NCI-H2196 (cell line): ENCODE data around the gene NDUFA13.
"Not testable (repeated sequence)": the region's sequence is repeated elsewhere in the genome, so short reads cannot be mapped to it uniquely, and the experiment has no call there.

Experiments used
- DNase-seq: peaks from one replicate; lab custom pipeline; 2025; ENCODE audit not compliant: unreplicated experiment; lab: John Stamatoyannopoulos, UW

The NDUFA13 gene

GRCh38 chr19:19515642-19516519 lies at the start of gene NDUFA13:
TSS of gene NDUFA13 (plus strand) at chr19:19516225. CDS start at chr19:19516239, 14 bp downstream.
- DNase-seq, result peak; percentile 85

- DNase-seq, result no peak
Observed at GRCh38 chr19:19468424-19469050, 47.5 kb upstream of the NDUFA13 start.

- DNase-seq, result no peak
Observed at GRCh38 chr19:19470579-19470978, 45.4 kb upstream of the NDUFA13 start.

- no peak for DNase-seq
Observed at GRCh38 chr19:19471682-19472081, 44.3 kb upstream of the NDUFA13 start.

GRCh38 chr19:19472106-19472505 lies 43.9 kb upstream of the NDUFA13 start:
- DNase-seq, result not testable (repeated sequence)

GRCh38 chr19:19475015-19475765 lies 40.8 kb upstream of the NDUFA13 start:
- no peak for DNase-seq

GRCh38 chr19:19475849-19476828 lies 39.9 kb upstream of the NDUFA13 start:
- no peak for DNase-seq

- DNase-seq, result no peak
Observed at GRCh38 chr19:19477705-19478383, 38.2 kb upstream of the NDUFA13 start.

GRCh38 chr19:19480688-19481087 lies 35.3 kb upstream of the NDUFA13 start:
- no peak for DNase-seq

- DNase-seq, result no peak
Observed at GRCh38 chr19:19482809-19483596, 33.0 kb upstream of the NDUFA13 start.

GRCh38 chr19:19485161-19485997 lies 30.6 kb upstream of the NDUFA13 start:
- DNase-seq, result no peak

GRCh38 chr19:19485998-19486290 lies 30.1 kb upstream of the NDUFA13 start:
- DNase-seq, result no peak

- no peak for DNase-seq
Observed at GRCh38 chr19:19486343-19487076, 29.5 kb upstream of the NDUFA13 start.

GRCh38 chr19:19487077-19487949 lies 28.7 kb upstream of the NDUFA13 start:
- no peak for DNase-seq

- DNase-seq, result no peak
Observed at GRCh38 chr19:19487950-19488874, 27.8 kb upstream of the NDUFA13 start.
